Esophagus squamous epithelium (tissue), 4 donors: Measurements from ENCODE around the gene PRLR.

Experiments used
- CTCF ChIP-seq, 6 experiments: fragments of 450-650 bp in 4 of 6; fragments of 200-600 bp in 2 of 6; sonication (generic) in 2 of 6; IDR thresholded peaks; one replicate each; pipeline ENCODE4 v1.5.1; 2016 to 2019; ENCODE audit warnings: antibody characterized with exemption in 6 of 6, mild to moderate bottlenecking in 4 of 6, moderate library complexity in 4 of 6
- POLR2A ChIP-seq, 4 donors: fragments of 450-650 bp; IDR thresholded peaks; one replicate each; pipeline ENCODE4 v1.6.1; 2017; ENCODE audit warnings: antibody characterized with exemption in 4 of 4, mild to moderate bottlenecking in 4 of 4, moderate library complexity in 3 of 4

GRCh38 chr5:35136386-35136785 is 93.9 kb downstream of the PRLR start:
- TF ChIP-seq CTCF (IDR thresholded peaks at IDR 0.05) (no peak), POLR2A (IDR thresholded peaks at IDR 0.05) (no peak)
